HL-60 (cell line): ENCODE measurements around the gene FAT4.

Experiments used
- GABPA ChIP-seq: IDR thresholded peaks from 2 replicates; pipeline ENCODE4 v1.6.1; 2012; ENCODE audit warnings: low read depth
- POLR2AphosphoS5 ChIP-seq: IDR thresholded peaks from 2 replicates; pipeline ENCODE4 v1.6.1; 2012; ENCODE audit warnings: low read depth
- TF ChIP-seq, protein P1 (sequence below): IDR thresholded peaks from one replicate; pipeline ENCODE4 v1.5.1; 2011; ENCODE audit warnings: low read length, control low read depth, inconsistent platforms; ENCODE audit not compliant: insufficient read depth
- TF ChIP-seq, protein P2 (sequence below): IDR thresholded peaks from 2 replicates; pipeline ENCODE4 v1.6.1; 2012; ENCODE audit warnings: low read depth; ENCODE audit not compliant: insufficient replicate concordance

DNA sequence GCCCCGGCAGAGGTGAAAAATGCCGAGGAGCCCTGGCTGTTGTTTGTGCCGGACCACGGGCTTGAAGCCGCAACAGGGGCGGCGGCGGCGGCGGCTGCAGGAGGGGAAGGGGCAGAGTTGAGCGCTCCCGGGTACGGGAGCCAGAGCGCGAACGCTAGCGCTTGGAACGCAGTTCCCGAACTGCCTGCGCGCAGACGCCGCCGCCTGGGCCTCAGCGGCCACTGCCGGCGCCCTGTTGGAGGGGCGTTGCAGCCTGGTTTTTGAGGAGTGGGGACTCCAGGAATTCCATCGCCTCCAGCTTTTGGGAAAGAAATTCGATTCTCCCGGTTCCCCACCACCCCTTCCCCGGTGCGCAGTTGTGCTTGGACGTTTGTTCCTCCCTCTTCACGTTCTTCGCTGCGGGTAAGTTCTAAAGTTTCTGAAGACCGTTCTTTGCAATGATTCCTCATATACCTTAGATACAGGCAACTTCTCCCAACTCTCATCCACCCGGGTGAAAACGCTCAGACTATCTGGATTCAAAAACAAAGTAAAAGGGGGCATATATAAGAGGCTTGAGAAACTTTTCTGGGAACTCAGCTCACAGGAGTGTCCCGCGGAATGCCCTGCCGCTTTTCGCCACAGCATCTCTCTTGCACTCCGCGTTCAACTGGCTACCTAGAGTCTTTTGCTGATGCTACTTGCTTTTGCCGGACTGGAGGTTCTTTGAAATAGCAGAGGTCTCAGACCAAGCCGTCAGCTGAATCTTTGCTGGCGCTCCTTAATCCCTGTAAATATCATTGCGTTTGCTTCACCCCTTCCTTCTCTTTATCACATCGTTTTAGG lies 1.0 kb downstream of the FAT4 start:
- TF ChIP-seq, protein P1, sequence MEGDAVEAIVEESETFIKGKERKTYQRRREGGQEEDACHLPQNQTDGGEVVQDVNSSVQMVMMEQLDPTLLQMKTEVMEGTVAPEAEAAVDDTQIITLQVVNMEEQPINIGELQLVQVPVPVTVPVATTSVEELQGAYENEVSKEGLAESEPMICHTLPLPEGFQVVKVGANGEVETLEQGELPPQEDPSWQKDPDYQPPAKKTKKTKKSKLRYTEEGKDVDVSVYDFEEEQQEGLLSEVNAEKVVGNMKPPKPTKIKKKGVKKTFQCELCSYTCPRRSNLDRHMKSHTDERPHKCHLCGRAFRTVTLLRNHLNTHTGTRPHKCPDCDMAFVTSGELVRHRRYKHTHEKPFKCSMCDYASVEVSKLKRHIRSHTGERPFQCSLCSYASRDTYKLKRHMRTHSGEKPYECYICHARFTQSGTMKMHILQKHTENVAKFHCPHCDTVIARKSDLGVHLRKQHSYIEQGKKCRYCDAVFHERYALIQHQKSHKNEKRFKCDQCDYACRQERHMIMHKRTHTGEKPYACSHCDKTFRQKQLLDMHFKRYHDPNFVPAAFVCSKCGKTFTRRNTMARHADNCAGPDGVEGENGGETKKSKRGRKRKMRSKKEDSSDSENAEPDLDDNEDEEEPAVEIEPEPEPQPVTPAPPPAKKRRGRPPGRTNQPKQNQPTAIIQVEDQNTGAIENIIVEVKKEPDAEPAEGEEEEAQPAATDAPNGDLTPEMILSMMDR = no peak
- TF ChIP-seq POLR2AphosphoS5 = no peak
- TF ChIP-seq, protein P2, sequence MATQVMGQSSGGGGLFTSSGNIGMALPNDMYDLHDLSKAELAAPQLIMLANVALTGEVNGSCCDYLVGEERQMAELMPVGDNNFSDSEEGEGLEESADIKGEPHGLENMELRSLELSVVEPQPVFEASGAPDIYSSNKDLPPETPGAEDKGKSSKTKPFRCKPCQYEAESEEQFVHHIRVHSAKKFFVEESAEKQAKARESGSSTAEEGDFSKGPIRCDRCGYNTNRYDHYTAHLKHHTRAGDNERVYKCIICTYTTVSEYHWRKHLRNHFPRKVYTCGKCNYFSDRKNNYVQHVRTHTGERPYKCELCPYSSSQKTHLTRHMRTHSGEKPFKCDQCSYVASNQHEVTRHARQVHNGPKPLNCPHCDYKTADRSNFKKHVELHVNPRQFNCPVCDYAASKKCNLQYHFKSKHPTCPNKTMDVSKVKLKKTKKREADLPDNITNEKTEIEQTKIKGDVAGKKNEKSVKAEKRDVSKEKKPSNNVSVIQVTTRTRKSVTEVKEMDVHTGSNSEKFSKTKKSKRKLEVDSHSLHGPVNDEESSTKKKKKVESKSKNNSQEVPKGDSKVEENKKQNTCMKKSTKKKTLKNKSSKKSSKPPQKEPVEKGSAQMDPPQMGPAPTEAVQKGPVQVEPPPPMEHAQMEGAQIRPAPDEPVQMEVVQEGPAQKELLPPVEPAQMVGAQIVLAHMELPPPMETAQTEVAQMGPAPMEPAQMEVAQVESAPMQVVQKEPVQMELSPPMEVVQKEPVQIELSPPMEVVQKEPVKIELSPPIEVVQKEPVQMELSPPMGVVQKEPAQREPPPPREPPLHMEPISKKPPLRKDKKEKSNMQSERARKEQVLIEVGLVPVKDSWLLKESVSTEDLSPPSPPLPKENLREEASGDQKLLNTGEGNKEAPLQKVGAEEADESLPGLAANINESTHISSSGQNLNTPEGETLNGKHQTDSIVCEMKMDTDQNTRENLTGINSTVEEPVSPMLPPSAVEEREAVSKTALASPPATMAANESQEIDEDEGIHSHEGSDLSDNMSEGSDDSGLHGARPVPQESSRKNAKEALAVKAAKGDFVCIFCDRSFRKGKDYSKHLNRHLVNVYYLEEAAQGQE = no peak
- TF ChIP-seq GABPA = no peak
